Tibial nerve (tissue), 4 donors: ENCODE results near the gene HAL.

Source experiments
- CTCF ChIP-seq, 5 experiments: fragments of 200-600 bp in 3 of 5; fragments of 450-650 bp in 2 of 5; sonication (generic) in 3 of 5; IDR thresholded peaks; one replicate each; pipeline ENCODE4 v1.5.1; 2016 to 2019; ENCODE audit warnings: antibody characterized with exemption in 5 of 5, mild to moderate bottlenecking in 3 of 5, moderate library complexity in 2 of 5
- EP300 ChIP-seq, 2 donors: sonication (generic); formaldehyde crosslinking; IDR thresholded peaks; one replicate each; pipeline ENCODE4 v1.6.1; 2017; ENCODE audit warnings: antibody characterized with exemption in 2 of 2, mild to moderate bottlenecking in 1 of 2
- POLR2A ChIP-seq, 2 donors: fragments of 450-650 bp; IDR thresholded peaks; one replicate each; pipeline ENCODE4 v1.6.1; 2017; ENCODE audit warnings: antibody characterized with exemption in 2 of 2, mild to moderate bottlenecking in 2 of 2, moderate library complexity in 2 of 2

- TF ChIP-seq CTCF (IDR thresholded peaks at IDR 0.05) (no peak), EP300 (IDR thresholded peaks at IDR 0.05) (no peak), POLR2A (IDR thresholded peaks at IDR 0.05) (no peak)
These were observed 37.6 kb upstream of the HAL start for GRCh38 chr12:96033549-96034389.
